SU-DHL-6 (cell line): Measurements from ENCODE around the gene SPNS3.

Source experiments
- EZH2phosphoT487 ChIP-seq: fragments of 200-600 bp; sonication (generic), shearing (Covaris generic); conservative IDR thresholded peaks from 2 replicates; pipeline ENCODE4 v1.6.1; 2018; ENCODE audit warnings: mild to moderate bottlenecking, antibody characterized with exemption, low read length, moderate library complexity, mixed read lengths
- TF ChIP-seq, protein P1 (sequence below): fragments of 200-600 bp; sonication (generic); IDR thresholded peaks from one replicate; pipeline ENCODE4 v1.5.1; 2017; ENCODE audit warnings: antibody characterized with exemption, mild to moderate bottlenecking, low read length, moderate library complexity; ENCODE audit not compliant: insufficient read depth, poor library complexity, severe bottlenecking

DNA sequence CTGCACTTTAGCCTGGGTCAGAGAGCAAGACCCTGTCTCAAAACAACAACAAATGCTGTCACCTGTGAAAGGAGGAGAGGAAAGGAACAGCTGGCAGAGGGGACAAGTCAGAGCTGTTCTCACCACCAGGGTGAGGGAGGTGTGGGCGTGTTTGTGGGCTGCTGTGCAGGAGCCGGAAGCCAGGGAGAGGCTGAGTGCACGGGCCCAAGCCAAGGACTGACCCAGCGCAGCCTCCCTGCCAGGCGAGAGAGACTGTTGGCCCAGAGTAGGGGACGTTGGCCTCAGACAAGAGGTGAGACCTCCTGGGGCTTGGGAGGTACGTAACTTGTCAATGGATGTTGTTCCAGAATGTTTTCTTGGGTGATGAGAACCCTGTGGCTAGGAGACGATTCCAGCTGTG is 75.7 kb downstream of the SPNS3 start:
- TF ChIP-seq, protein P1, sequence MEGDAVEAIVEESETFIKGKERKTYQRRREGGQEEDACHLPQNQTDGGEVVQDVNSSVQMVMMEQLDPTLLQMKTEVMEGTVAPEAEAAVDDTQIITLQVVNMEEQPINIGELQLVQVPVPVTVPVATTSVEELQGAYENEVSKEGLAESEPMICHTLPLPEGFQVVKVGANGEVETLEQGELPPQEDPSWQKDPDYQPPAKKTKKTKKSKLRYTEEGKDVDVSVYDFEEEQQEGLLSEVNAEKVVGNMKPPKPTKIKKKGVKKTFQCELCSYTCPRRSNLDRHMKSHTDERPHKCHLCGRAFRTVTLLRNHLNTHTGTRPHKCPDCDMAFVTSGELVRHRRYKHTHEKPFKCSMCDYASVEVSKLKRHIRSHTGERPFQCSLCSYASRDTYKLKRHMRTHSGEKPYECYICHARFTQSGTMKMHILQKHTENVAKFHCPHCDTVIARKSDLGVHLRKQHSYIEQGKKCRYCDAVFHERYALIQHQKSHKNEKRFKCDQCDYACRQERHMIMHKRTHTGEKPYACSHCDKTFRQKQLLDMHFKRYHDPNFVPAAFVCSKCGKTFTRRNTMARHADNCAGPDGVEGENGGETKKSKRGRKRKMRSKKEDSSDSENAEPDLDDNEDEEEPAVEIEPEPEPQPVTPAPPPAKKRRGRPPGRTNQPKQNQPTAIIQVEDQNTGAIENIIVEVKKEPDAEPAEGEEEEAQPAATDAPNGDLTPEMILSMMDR, result no peak
- no peak for TF ChIP-seq EZH2phosphoT487
